Measurements from ENCODE around the gene BEND5. TPM values are rescaled to one million over a fixed set of nuclear protein-coding genes. Genes with fewer than 3 reads are reported as not detected.
A peak's percentile ranks its signal among the peaks of the same experiment; 100 is the strongest.

The BEND5 gene
- total RNA-seq, 4 donors from 2014 or later = 4.7 to 15.7 (median 5.5) TPM

GRCh38 chr1:48784301-48784700 is 7.6 kb upstream of the BEND5 start:
- Histone ChIP-seq H3K4me3 (replicated peaks in 1 of 3) (no peak overlapping the region), H3K36me3 (no peaks in the 10 kb centered on the region), H3K4me1 (no peaks in the 10 kb centered on the region), H3K27ac (no peak overlapping the region), H3K27me3 (no peaks in the 10 kb centered on the region), H3K9me3 (no peaks in the 10 kb centered on the region)
- TF ChIP-seq POLR2A (IDR thresholded peaks at IDR 0.05) = no peak
- TF ChIP-seq, protein P1, sequence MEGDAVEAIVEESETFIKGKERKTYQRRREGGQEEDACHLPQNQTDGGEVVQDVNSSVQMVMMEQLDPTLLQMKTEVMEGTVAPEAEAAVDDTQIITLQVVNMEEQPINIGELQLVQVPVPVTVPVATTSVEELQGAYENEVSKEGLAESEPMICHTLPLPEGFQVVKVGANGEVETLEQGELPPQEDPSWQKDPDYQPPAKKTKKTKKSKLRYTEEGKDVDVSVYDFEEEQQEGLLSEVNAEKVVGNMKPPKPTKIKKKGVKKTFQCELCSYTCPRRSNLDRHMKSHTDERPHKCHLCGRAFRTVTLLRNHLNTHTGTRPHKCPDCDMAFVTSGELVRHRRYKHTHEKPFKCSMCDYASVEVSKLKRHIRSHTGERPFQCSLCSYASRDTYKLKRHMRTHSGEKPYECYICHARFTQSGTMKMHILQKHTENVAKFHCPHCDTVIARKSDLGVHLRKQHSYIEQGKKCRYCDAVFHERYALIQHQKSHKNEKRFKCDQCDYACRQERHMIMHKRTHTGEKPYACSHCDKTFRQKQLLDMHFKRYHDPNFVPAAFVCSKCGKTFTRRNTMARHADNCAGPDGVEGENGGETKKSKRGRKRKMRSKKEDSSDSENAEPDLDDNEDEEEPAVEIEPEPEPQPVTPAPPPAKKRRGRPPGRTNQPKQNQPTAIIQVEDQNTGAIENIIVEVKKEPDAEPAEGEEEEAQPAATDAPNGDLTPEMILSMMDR (IDR thresholded peaks at IDR 0.05) = no peak
- 69 to 72% methylated on average over 2 of the region's 2 CpGs for WGBS, 2 donors
- intact Hi-C loops (cut with DNase I) = no loop called here
- DNase-seq = no peak

- Histone ChIP-seq H3K4me1 (peaks cover 0 to 13% of the 10 kb centered on the region in 2 donors), H3K36me3 (no peaks in the 10 kb centered on the region), H3K4me3 (replicated peaks in 1 of 3) (peak overlapping the region in 1 of 3 donors; percentile 84), H3K9me3 (no peaks in the 10 kb centered on the region), H3K27me3 (no peaks in the 10 kb centered on the region), H3K27ac (peak overlapping the region in 1 of 3 donors; percentile 83)
- peak; percentile 36 to 55 for DNase-seq
- intact Hi-C loops (cut with DNase I) = no loop called here
- 5 to 8% methylated on average over 17 of the region's 17 CpGs for WGBS, 2 donors
- TF ChIP-seq POLR2A (IDR thresholded peaks at IDR 0.05) = no peak
- TF ChIP-seq, protein P1 (IDR thresholded peaks at IDR 0.05) = no peak
Observed at GRCh38 chr1:48777219-48777895, 666 bp upstream of the BEND5 start.

DNA sequence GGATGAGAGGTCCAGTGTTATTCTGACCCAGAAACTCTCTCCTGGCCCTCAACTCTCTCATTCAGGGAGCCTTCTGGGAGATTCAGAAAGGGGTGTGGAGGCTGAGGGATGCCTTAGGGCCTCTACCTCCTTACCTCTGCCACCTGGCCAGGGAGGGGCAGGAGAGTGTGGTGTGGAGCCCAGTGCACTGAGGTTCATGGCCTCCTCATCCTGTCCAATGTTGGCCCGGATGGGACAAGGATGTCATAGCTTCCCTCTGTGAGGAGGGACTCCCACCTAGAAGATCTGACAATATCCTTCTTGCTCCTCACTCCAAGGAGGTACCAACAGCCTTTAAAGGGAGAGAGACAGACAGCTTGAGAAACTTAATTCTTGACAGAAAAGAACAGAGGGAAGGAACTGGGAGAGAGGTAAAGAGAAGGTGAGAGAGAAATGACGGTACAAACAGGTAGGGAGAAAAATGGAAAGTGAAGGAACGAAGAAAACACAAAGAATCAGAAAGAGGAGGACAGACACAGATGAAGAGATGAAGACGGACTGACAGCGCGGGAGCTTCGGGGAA is 779 bp downstream of the BEND5 start:
- peaks cover 0 to 13% of the 10 kb centered on the region in 2 donors for H3K4me1 ChIP-seq
- DNase-seq = no peak
- peak overlapping the region in 2 of 3 donors; percentile 83 for H3K27ac ChIP-seq
- H3K4me3 ChIP-seq (replicated peaks in 1 of 3) = peak overlapping the region; percentile 18 to 84 (median 37)
- TF ChIP-seq POLR2A (IDR thresholded peaks at IDR 0.05) = no peak
- TF ChIP-seq, protein P1 (IDR thresholded peaks at IDR 0.05) = no peak
- no peaks in the 10 kb centered on the region for H3K36me3 ChIP-seq
- intact Hi-C loops (cut with DNase I) = no loop called here
- H3K9me3 ChIP-seq = no peaks in the 10 kb centered on the region
- H3K27me3 ChIP-seq = no peaks in the 10 kb centered on the region
- 5% methylated on average over 7 of the region's 7 CpGs for WGBS, 2 donors

- DNase-seq = no peak
- H3K27me3 ChIP-seq = no peaks in the 10 kb centered on the region
- intact Hi-C loops (cut with DNase I) = no loop called here
- no peaks in the 10 kb centered on the region for H3K9me3 ChIP-seq
- H3K4me3 ChIP-seq (replicated peaks in 1 of 3) = no peak overlapping the region
- WGBS, 2 donors = 88 to 92% methylated on average over 1 of the region's 1 CpG
- no peak for TF ChIP-seq POLR2A (IDR thresholded peaks at IDR 0.05)
- TF ChIP-seq, protein P1 (IDR thresholded peaks at IDR 0.05) = no peak
- H3K27ac ChIP-seq = no peak overlapping the region
- peaks cover 11 to 13% of the 10 kb centered on the region in 2 donors for H3K4me1 ChIP-seq
- no peaks in the 10 kb centered on the region for H3K36me3 ChIP-seq
Observed at GRCh38 chr1:48773133-48773532, 3.6 kb downstream of the BEND5 start.

GRCh38 chr1:48772211-48772610 is 4.5 kb downstream of the BEND5 start:
- Histone ChIP-seq H3K27me3 (no peaks in the 10 kb centered on the region), H3K4me3 (replicated peaks in 1 of 3) (no peak overlapping the region), H3K4me1 (peaks cover 6 to 11% of the 10 kb centered on the region in 2 donors), H3K9me3 (no peaks in the 10 kb centered on the region), H3K36me3 (no peaks in the 10 kb centered on the region), H3K27ac (no peak overlapping the region)
- DNase-seq = no peak
- no peak for TF ChIP-seq POLR2A (IDR thresholded peaks at IDR 0.05)
- TF ChIP-seq, protein P1 (IDR thresholded peaks at IDR 0.05) = no peak
- WGBS, 2 donors = 92 to 95% methylated on average over 2 of the region's 2 CpGs
- intact Hi-C loops (cut with DNase I) = no loop called here

All from thyroid gland (tissue), 4 donors.